ENCODE data around the gene CLSTN1. TPM values are rescaled to one million over a fixed set of nuclear protein-coding genes. Genes with fewer than 3 reads are reported as not detected.

Gene CLSTN1
- total and polyA plus RNA-seq, 10 of the 15 experiments (the other 5 are each of a cell fraction or from before 2014, with no cell fraction given) = 2.7 to 64.4 (median 23.2) TPM

DNA sequence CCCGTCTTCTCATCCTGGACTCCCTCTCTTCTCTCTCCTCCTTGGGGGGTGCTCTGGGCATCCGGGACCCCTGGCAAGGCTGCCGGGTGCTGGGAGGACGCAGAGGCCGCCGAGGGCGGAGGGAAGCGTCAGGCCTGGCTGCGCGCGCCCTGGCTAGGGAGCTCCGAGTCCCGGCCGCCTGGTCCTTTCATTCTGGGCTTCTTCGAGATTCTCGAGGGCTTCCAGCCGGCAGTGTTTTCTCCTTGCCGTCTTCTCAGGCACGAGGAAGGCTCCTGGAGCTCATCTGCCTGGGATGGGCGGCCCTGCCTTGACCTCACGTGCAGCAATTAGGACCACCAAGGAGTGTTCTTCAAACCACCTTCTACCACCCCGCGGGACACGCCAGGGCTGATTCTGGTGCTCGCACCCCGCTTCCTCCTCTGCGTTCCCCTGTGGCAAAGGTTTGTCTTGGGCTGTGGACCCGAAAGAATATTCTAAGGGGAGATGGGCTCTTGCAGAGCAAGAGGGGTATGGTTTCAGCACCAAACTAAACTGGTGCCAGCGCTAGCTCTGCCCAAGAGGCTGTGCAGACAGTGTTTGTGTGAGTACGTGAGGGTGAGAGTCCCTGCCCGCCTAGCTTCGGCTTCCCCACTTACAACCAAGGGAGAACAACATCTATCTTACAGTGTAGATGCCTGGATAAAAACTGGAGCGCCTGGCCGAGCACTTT lies 135.7 kb downstream of the CLSTN1 start:
- peaks cover 2% of the 10 kb centered on the region; the same call in 1 of the 2 replicates for H4K20me1 ChIP-seq (ENCODE audit: control insufficient read depth, insufficient read depth)
- FAIRE-seq (no peak), ATAC-seq (peak; percentile 42), DNase-seq (ENCODE audit: low read depth, low spot score) (no peak)
- TF ChIP-seq BHLHE40 (IDR thresholded peaks at IDR 0.05; ENCODE audit: borderline replicate concordance in 1 of 2, low read depth in 2 of 2, low read length in 1 of 2) (peak in 1 of 2 experiments; percentile 53; a peak in 2 of 4 replicates), RAD21 (IDR thresholded peaks at IDR 0.05; ENCODE audit: insufficient read depth, low read depth, low read length) (no peak), POU2F2 (IDR thresholded peaks at IDR 0.05; ENCODE audit: borderline replicate concordance, low read depth, low read length) (no peak), IKZF1 (conservative IDR thresholded peaks at IDR 0.05) (no peak), MTA3 (IDR thresholded peaks at IDR 0.05; ENCODE audit: borderline replicate concordance, low read length) (0 out of 2 replicates have a peak, but pooled peaks have one; percentile 24), PAX5 (IDR thresholded peaks at IDR 0.05; ENCODE audit: borderline replicate concordance, low read depth, low read length) (peak; percentile 53; the same call in 1 of the 2 replicates), POLR2AphosphoS2 (IDR thresholded peaks at IDR 0.05; ENCODE audit: low read depth, low read length) (0 out of 2 replicates have a peak, but pooled peaks have one; percentile 8), TARDBP (IDR thresholded peaks at IDR 0.05; ENCODE audit: borderline replicate concordance) (0 out of 2 replicates have a peak, but pooled peaks have one; percentile 34), NFIC (IDR thresholded peaks at IDR 0.05; ENCODE audit: low read depth, low read length) (no peak)
- in situ Hi-C loops (cut with MboI) (no loop called here), intact Hi-C loops (cut with micrococcal nuclease; ENCODE audit: unreplicated experiment) (loop anchor here (2.0 kb wide), 2 partner anchors 33 to 61 kb away; no protein-coding TSS in a partner anchor)
- peaks cover 9 to 13% of the 10 kb centered on the region in 2 experiments; a peak in 3 of 4 replicates for H3K36me3 ChIP-seq (ENCODE audit: control insufficient read depth in 2 of 2, insufficient read depth in 2 of 2, low read length in 1 of 2)
- SMC1A ChIA-PET (ENCODE audit: uncharacterized antibody, unreplicated experiment) = interaction anchor here (0.7 to 4.7 kb wide), 5 partner anchors 31 to 125 kb away, joined by 3 to 56 read pairs (median 5); no protein-coding TSS in a partner anchor
- peak overlapping the region; percentile 97 for H3K4me2 ChIP-seq (ENCODE audit: control insufficient read depth, insufficient read depth)
- peak overlapping the region; percentile 96 for H3K4me3 ChIP-seq
- no peaks in the 10 kb centered on the region for H3K27me3 ChIP-seq (replicated peaks in 1 of 2; ENCODE audit: control insufficient read depth in 2 of 2, insufficient read depth in 2 of 2, low read length in 1 of 2)
- peaks cover 27% of the 10 kb centered on the region for H3K4me1 ChIP-seq (ENCODE audit: control insufficient read depth, insufficient read depth, low read length)
- no peaks in the 10 kb centered on the region for H3K9me3 ChIP-seq (replicated peaks; ENCODE audit: control insufficient read depth, insufficient read depth, low read length)
- 4% methylated on average over 32 of the region's 34 CpGs for WGBS (ENCODE audit: insufficient coverage, insufficient replicate concordance, low lambda C conversion rate, missing lambda C conversion rate)
- H3K9ac ChIP-seq (ENCODE audit: control insufficient read depth, insufficient read depth, low read length) = peak overlapping the region; percentile 76
- peaks cover 87% of the 10 kb centered on the region for H3K79me2 ChIP-seq (ENCODE audit: control insufficient read depth, insufficient read depth, low read length)
- POLR2A ChIA-PET = interaction anchor here (0.6 to 5.7 kb wide), 7 partner anchors 11 to 798 kb away, joined by 3 to 67 read pairs (median 6); partner anchors contain the start of gene PIK3CD
- CTCF ChIA-PET = interaction anchor here (0.6 to 5.6 kb wide), 7 partner anchors 25 to 95 kb away, joined by 3 to 50 read pairs (median 5); no protein-coding TSS in a partner anchor
- peak overlapping the region; percentile 82 for H3K27ac ChIP-seq (ENCODE audit: control insufficient read depth, insufficient read depth)
- H2AFZ ChIP-seq (ENCODE audit: control insufficient read depth, low read depth, low read length) = no peak overlapping the region
- no TSS peak for BruUV-seq (replicated peaks)
- RAD21 ChIA-PET (ENCODE audit: unreplicated experiment) = interaction anchor here (0.6 to 4.6 kb wide), 6 partner anchors 16 to 99 kb away, joined by 3 to 37 read pairs (median 3); partner anchors contain the start of gene PIK3CD
